Endometrial microvascular endothelial cells (primary cell): ENCODE measurements around the gene RAD50. TPM values are rescaled to one million over a fixed set of nuclear protein-coding genes. Genes with fewer than 3 reads are reported as not detected.

Experiments used
- in situ Hi-C: cut with HindIII; loops from 2 replicates; pipeline ENCODE4 v1.10.0; 2017; ENCODE audit warnings: low sequenced_read_pairs, low pct_unique_long_range_greater_than_20kb; ENCODE audit errors: inconsistent ontology term
- total RNA-seq: library from RNA; depleted of rRNA; stranded (reverse); fragments of >200 nt; gene quantifications from one replicate; pipeline ENCODE4 v1.2.3, GENCODE V29; 2015; ENCODE audit errors: inconsistent ontology term

RAD50 gene
- total RNA-seq, 1 donor from 2014 or later: 10.5 TPM

DNA sequence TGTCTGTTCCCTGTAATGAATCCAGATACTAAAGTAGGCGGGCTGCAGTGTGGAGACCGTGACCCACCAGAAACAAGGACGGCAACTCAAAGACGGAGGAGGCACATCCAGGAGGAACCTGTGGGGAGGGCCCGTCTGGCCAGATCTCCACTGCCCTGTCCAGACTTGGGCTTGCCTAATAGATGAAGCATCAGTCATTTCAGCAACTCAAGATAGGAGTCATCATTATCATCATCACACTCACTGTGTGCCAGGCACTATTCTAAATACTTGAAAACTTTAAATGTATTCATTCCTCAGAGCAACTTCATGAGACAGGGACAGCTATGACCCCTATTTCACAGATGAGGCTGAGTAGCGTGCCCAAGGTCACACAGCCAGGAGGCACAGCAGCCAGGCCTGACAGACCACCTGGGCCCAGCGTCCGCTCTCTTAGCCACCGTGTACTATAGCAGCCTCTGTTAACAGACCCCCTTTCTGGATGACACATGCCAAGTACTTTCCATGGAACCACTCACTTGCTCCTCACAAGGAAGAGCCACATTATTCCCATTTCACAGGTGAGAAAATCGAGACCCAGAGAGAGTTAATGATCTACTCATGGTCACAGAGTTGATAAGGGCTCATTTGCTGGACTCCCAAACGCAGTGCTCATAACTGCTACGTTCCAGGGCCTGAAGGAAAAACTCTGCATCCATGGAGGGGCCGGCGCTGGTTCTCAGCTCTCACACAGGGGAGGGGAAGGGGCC is 112.1 kb downstream of the RAD50 start:
- in situ Hi-C loops: no loop called here

DNA sequence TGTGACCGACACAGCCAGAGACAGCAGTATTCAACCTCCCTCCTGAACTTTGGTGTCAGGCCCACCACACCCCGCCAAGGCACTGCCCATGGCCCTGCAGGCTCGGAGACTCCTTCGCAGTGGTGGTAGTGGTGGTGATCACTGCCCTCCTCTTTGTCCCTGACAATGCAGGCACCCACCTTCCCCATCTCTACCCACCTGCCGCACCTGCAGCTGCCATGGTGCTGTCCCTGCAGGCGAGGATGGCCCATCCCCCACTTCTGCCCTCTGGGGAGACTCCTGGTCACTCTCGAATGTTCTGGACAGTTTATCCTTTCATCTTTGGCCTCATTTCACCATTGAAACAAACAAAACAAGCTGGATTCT is 112.7 kb downstream of the RAD50 start:
- in situ Hi-C loops: no loop called here

DNA sequence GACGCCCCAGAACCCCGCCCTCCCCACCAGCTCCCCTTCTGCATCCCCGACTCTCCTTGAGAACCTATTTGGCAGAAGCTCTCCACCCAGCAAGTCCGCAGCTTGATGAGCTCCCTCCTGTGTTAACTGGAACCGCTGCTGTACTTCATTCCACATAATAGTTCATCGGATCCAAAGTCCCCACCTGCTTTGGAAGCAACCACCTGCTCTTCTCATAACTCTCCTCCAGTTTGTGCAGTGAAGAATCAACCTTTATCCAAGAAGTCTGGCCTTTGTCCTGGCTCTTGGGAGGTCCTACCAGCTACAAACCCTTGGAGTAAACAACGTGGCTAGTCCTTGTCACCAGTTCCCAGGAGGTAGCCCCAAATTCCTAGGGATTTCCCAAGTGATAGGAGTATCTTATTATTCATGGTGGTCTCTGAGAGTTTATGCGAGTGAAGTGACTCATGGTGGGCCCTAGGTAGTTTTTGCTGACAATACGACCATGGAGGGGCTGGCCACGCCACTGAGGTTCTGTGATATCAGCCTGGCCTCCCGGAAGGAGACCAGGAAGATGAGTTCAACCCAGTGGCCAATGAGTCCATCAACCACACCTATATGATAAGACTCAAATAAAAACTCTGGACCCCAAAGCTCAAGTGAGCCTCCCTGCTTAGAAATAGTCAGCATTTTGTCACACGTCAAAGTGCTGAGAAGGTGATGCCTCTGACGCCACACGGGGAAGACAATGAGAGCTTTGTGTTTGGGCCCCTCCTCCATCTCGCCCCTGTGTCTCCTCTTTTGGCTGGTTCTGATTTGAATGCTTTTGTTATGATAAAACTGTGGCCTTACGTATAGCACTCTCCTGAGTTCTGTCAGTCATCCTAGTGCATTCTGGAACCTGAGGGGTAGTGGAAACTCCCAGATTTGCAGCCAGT is 113.4 kb downstream of the RAD50 start:
- in situ Hi-C loops: no loop called here

DNA sequence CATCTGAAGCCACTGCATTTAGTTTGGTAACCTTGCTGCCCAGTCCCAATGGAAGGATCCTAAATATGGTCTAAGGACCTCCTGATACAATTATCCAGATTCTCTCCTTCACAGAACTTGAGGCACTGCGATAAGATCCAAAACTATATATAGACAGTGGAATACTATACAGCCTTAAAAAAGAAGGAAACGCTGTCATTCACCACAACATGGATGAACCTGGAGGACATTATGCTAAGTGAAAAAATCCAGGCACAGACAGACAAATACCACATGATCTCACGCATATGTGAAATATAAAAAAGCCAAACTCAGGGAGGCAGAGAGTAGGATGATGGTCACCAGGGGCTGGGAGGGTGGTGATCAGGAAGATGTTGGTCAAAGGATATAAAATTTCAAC is 114.2 kb downstream of the RAD50 start:
- in situ Hi-C loops: no loop called here

DNA sequence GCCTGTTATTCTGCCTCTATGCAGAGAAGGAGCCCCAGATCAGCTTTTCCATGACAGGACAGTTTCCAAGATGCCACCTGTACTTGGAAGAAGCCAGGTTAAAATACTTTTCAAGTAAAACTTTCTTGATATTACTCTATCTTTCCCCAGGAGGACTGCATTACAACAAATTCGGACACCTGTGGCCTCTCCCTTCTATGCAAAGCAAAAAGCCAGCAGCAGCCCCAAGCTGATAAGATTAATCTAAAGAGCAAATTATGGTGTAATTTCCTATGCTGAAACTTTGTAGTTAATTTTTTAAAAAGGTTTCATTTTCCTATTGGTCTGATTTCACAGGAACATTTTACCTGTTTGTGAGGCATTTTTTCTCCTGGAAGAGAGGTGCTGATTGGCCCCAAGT is 116.7 kb downstream of the RAD50 start:
- in situ Hi-C loops: no loop called here

DNA sequence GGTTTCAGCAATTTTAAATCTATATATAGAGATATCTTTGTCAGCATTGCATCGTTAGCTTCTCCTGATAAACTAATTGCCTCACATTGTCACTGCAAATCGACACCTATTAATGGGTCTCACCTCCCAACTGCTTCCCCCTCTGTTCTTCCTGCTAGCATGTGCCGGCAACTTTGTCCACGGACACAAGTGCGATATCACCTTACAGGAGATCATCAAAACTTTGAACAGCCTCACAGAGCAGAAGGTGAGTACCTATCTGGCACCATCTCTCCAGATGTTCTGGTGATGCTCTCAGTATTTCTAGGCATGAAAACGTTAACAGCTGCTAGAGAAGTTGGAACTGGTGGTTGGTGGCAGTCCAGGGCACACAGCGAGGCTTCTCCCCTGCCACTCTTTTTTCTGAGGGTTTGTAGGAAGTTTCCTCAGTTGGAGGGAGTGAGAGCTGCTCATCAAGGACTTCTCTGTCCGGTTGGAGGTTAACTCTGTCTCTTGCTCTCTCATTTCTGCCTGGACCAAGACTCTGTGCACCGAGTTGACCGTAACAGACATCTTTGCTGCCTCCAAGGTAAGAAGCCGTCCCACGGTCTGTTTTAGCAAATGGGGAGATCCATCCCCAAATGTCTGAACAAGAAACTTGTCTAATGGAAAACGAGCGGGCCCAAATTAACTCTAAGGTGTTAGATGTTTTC is 117.3 kb downstream of the RAD50 start, which contains the start of gene IL4:
Gene IL4, plus strand, starts transcription at position 51 of the 692 bp plus-strand sequence. Its CDS starts 62 bp downstream, at position 113.
- in situ Hi-C loops: no loop called here

DNA sequence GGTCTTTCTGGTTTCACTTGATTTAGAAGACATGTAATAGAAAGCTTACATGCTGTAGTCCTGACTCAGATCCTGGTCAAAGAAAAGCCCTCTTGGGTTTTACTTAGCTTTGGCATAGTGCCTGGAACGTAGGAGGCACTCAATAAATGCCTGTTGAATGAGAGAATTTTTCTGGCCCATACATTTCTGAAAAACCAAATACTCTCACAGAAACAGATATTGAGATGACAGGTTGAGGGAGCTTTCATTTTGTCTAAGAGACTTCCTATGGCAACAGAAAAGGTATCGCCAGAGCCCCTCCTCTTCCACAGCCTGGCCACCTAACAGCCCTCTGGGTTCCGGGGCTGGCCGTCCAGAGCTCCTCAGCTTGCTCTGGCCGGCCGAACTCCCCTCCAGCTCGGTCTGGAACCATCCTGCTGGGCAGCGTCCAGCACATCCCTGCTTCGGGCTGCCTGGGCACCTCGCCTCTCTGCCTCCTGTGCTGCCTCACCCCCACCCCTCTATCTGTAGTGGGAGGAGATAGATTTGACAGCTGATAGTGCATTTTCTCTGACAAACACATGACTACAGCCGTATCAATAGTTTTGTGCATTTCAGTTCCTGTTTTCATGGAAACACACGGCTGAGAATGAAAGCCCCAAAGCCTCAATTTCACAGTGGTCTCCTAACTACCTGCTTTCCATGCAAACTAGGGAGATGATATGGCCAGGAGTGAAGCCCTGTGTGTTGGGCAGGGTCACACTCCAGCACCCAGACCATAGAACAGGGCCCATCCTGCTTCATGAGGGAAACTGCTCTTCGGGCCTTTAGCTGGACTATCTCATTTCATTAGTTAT is 118.1 kb downstream of the RAD50 start:
- in situ Hi-C loops: no loop called here

DNA sequence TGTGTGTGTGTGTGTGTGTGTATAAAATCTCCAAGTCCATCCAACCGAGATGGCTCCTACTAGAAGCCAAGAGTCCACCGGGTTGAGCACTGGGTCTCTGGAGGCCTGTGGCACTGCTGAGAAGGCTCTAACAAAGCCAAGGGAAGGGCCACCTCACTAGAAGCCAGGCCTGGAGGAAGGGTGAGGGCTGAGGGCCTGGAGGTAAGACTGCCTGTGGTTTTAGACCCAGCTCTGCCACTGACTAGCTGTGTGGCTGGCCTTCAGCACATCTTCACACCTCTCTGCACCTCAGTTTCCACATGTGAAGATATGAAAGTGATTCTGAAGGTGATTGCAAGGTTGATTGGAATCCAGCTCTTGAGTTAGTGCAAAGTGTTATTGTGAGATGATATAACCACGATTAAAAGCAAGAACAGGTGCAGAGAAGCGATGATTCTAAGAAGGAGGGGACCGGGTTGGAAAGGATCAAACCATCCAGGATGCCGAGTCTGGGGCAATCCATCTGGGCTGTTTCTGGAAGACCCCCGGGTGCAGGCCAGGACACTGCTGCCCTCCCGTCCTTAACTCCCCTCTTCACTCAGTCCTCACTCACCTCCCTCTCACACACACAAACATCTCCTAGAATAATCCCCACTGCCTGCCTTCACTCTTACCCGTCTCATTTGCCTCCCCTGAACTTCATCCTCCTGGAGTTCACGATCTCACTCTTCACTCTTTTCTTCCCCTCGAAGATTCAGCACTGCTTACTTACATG is 119.3 kb downstream of the RAD50 start:
- in situ Hi-C loops: no loop called here

DNA sequence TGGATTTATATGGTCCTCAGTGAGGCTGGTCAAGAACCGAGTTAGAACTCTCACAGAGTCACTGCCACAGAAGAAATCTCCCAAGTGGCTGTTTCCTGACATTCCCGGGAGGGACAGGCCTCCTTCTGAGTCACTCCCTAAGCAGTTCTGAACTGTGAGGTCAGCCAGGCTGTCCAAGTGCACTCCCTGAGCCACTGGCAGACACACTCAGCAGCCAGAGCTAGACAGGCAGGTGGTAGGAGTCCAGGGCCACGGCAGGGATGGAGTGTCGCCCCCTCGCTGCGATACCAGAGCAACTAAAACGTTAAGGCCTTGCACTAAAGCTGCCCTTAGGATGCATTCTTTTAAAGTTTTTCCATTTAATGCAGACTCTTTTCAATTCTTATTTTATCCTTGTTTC is 120.4 kb downstream of the RAD50 start:
- in situ Hi-C loops: no loop called here

DNA sequence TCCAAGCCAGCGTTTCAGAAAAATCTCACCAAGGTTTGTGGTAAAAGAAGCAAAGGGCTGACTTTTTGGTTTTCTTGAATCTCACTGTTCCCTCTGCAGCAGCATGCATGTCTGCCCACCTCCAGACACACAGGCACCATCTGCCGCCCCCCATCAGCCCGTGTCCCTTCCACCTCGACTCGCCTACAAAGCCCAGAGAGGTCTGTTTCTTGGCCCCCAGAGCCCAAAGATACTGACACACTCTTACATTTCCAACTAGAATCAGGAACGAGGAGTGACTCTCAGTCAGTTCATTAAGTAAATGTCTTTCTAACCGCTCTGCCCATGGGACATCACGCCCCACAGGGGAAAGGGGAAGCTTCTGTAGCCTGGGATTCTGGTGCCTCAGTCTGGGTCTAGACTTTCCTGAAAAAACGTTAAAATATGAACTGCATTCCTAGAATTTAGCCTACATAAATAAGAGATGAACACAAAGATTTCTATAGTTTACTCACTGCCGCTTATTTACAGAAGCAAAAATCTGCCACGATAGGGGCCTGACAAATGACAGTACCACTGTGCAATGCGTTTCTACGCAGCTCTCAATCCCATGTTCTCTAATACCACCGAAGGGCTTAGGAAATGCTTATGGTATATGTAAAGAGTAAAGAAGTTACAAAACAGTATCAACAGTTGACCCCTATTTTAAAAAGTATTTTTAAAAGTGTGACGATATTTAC is 121.1 kb downstream of the RAD50 start:
- in situ Hi-C loops: no loop called here

DNA sequence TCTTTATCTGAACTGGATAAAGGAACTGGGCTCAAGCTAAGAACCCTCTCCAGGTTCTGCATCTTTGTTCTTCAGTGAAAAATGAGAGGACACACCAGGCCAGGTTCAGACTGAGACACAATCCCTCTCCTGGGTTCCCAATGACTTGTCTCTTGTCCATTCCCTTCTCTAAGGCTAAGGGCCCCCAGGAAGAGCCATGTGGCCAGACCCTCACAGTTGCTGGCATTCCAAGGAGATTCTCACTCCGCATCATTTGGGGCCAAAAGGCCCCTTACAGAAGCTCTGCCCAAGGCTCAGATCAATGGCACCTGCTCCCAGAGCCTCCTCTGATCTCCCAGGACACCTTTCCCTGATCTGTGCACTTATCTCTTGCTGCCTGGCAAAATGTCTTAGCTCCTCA is 122.0 kb downstream of the RAD50 start:
- in situ Hi-C loops: no loop called here

DNA sequence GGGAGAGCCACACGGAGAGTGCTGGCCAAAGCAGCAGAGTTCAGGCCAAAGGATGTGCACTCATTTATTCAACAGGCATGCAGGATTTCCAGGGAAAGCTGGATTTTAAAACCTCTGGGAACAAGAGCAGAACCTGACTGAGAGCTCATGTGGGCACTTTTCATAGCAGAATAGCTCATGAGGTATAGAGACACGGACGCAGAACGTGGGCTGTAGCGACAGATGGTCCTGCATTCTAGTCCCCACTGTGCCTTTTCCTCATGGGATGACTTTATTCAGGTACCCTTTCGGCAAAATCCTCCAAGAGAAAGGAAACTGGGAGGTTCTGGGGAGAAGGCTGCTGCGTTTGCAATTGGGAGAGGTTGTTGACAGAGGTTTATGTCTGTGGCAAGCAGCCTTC is 122.4 kb downstream of the RAD50 start:
- in situ Hi-C loops: no loop called here

DNA sequence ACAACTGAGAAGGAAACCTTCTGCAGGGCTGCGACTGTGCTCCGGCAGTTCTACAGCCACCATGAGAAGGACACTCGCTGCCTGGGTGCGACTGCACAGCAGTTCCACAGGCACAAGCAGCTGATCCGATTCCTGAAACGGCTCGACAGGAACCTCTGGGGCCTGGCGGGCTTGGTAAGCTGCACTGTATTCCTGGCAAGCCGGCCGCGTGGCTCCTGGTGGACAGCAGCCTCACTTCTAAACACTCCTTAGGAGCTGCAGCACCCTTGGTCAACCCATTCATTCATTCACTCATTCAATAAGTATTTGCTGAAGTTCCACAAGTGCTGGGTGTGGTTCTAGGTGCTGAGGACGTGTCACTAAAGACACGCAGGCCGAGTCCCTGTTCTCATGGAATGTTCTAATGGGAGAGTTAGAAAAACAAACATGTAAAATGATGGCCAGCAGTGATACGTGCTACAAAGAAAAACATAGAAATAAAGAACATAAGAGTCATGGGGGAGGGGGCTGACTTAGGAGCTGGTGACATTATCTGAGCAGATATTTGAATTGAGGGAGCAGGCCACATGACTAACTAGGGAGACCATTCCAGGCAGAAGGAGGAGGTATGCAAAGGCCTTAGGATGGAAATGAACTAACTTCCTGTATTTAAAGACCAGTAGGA is 123.1 kb downstream of the RAD50 start:
- in situ Hi-C loops: no loop called here

DNA sequence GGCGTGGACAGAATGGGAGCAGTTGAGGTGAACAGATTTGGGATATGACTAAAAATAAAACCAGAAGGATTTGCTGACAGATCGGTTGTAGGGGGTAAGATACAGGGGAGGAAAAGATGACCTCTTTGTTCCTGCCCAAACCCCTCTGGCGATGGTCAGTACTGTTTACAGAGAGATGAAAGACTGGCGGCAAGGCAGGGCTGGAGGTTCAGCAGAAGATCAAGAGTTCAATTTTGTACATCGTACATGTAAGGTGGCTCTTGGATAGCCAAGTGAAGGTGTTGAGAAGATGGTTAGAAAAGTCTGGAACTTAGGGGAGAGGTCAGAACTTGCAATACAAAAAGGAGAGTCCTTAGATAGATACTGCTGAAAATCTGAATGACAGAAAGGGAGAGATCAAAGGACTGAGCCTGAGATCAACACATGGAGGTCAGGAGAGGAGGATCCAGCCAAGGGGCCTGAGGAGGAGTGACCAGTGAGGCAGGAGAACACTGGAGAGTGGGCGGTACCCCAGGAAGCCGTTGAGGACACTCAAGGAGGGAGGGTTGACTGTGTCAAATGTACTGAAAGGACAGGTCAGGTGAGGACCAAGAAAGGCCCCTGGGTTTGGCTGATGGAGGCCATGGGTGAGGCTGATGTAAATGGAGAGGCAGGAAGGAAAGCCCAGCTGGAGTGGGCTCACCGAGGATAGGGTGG is 124.2 kb downstream of the RAD50 start:
- in situ Hi-C loops: no loop called here

DNA sequence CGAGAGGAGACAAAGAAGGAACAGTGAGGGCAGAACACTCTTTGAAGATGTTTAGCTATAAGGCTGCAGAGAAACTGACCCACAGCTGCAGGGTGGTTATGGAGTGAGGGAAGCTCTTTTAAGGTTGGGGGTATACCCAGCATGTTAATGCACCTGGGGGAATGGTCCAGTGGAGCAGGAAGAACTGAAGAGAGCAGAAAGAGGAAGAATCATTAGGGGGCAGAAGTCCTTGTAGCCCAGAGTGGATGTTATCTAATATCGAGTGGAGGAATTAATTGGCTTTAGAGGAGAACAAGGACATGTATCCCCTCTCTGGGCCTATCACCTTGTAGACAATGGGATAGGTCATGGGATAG is 124.7 kb downstream of the RAD50 start:
- in situ Hi-C loops: no loop called here

DNA sequence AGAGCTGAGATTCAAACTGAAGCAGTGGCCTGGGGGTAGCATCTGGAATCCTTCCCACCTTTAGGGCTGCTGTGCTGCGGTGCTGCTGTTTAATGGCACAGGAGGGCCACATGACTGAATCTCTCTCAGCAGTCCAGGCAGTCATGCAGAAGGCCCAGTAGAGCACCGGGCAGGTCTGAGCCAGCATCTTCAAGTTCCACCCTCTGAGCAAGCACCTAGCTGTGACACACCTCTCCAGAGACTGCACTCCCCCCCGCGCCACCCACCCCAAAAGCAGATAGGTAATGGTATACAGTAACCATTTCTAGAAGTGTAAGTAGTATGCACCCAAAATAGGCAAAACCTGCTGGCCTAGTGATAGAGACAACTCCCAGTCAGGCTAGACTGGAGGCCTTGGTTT is 125.2 kb downstream of the RAD50 start:
- in situ Hi-C loops: no loop called here

DNA sequence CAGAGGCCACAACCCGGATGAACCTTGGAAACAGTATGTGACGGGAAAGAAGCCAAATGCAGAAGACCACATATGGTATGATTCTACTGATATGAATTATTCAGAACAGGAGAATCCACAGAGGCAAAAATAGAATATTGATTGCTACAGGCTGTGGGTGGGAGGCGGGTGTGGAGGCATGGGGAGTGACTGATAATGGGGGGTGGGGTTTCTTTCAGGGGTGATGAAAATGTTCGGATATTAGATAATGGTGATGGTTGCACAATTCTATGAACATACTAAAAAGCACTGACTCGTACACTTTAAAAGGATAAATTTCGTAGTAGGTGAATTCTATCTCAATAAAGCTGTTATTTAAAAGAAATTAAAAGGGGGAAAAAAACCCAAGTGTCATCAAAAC is 127.7 kb downstream of the RAD50 start:
- in situ Hi-C loops: no loop called here
